ENCODE measurements around the gene ADPGK.
"Not testable (repeated sequence)": the region's sequence is repeated elsewhere in the genome, so short reads cannot be mapped to it uniquely, and the experiment has no call there.

Gene ADPGK

GRCh38 chr15:72818632-72819031 is 35.1 kb upstream of the ADPGK start:
- TF ChIP-seq CTCF (IDR thresholded peaks at IDR 0.05; ENCODE audit: low read length, missing control alignments) = no peak
- no peak for DNase-seq (ENCODE audit: low read depth)
- no peak overlapping the region for H3K4me3 ChIP-seq (replicated peaks; ENCODE audit: low read depth, low read length)

GRCh38 chr15:72813345-72814004 is 29.9 kb upstream of the ADPGK start:
- H3K4me3 ChIP-seq (replicated peaks; ENCODE audit: low read depth, low read length) = no peak overlapping the region
- DNase-seq (ENCODE audit: low read depth) = no peak
- TF ChIP-seq CTCF (IDR thresholded peaks at IDR 0.05; ENCODE audit: low read length, missing control alignments) = no peak

GRCh38 chr15:72809329-72809728 is 25.8 kb upstream of the ADPGK start:
- H3K4me3 ChIP-seq (replicated peaks; ENCODE audit: low read depth, low read length) = no peak overlapping the region
- DNase-seq (ENCODE audit: low read depth) = no peak
- TF ChIP-seq CTCF (IDR thresholded peaks at IDR 0.05; ENCODE audit: low read length, missing control alignments) = no peak

GRCh38 chr15:72807346-72807745 is 23.8 kb upstream of the ADPGK start:
- not testable (repeated sequence) for H3K4me3 ChIP-seq (replicated peaks; ENCODE audit: low read depth, low read length); DNase-seq (ENCODE audit: low read depth)

- TF ChIP-seq CTCF (IDR thresholded peaks at IDR 0.05; ENCODE audit: low read length, missing control alignments) = no peak
- H3K4me3 ChIP-seq (replicated peaks; ENCODE audit: low read depth, low read length) = no peak overlapping the region
- no peak for DNase-seq (ENCODE audit: low read depth)
Measured at GRCh38 chr15:72803006-72803405, 19.4 kb upstream of the ADPGK start.

DNA sequence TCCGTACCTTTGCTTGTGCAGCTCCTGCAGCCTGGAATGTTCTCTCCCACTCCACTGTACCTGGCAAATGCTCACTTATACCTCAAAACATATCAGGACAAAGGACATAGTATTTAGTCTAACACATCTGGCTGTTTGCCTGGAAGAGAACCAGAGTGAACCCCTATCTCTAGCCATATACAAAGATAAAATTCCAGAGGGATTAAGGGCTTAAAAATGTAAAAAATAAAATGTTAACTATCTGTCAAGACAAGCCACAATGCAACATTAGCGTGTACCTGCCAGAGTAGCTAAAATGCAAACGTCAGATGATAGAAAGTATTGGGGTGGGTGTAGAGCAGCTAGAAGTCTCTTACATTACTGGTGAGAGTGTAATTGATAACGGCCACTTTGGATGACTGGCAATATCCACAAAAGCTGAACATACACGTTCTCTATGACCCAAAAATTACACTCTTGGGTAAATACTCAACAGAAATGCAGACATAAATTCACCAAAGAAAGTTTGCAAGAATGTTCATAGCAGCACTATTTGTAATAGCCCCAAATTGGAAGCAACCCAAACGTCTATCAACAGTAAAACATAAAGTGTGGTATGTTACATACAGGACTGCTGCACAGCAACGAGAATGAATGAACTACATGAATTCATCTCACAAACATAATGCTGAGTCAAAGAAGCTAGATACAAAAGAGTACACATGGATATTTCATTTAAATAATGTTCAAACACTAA is 18.2 kb upstream of the ADPGK start:
- no peak overlapping the region for H3K4me3 ChIP-seq (replicated peaks; ENCODE audit: low read depth, low read length)
- no peak for DNase-seq (ENCODE audit: low read depth)
- TF ChIP-seq CTCF (IDR thresholded peaks at IDR 0.05; ENCODE audit: low read length, missing control alignments) = no peak

DNA sequence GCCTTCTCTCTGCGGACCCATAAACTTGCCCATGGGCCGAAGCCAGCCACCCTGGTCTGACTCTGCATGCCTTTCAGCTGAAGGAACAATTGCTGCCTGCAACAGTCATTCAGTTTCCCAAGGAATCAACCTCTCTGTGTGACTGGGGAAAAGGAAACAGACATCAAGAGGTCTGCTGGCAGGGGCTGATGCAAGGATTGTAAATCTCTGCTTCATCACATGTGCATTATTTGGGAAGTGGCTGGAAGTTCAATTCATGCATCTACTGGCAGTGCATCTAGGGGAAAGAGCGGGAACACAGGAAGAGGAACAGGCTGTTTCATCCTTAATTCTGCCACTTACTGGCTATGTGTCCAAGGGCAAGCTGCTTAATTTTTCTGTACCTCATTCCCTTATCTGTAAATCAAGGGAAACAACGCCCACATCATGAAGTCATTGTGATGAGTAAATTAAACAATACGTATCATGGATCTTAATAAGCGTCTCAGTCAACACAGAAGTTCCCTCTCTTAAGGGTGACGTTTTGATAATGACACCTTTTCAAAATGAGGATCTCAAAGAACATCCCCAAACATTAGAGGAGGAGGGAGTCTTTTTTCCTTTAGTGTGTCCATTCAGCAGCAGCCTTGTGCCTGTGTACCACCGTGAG is 17.4 kb upstream of the ADPGK start:
- no peak for TF ChIP-seq CTCF (IDR thresholded peaks at IDR 0.05; ENCODE audit: low read length, missing control alignments)
- peak; percentile 32 for DNase-seq (ENCODE audit: low read depth)
- H3K4me3 ChIP-seq (replicated peaks; ENCODE audit: low read depth, low read length) = no peak overlapping the region
